Stimulated activated naive CD8-positive, alpha-beta T cell treated with anti-CD3 and anti-CD28 coated beads, Interleukin-15, Interleukin-2, amounts not matched to agents 100 U/mL and 50 U/mL, for 24 hours (primary cell): ENCODE results near the gene ST3GAL3.

Experiments
- ATAC-seq: fragments of 150-1000 bp; cut with Tn5 transposase; one replicate; pipeline ENCODE4 v1.10.0; 2021
- DNase-seq: peaks from one replicate; pipeline ENCODE4 v3.0.0; 2021

ST3GAL3 gene

DNA sequence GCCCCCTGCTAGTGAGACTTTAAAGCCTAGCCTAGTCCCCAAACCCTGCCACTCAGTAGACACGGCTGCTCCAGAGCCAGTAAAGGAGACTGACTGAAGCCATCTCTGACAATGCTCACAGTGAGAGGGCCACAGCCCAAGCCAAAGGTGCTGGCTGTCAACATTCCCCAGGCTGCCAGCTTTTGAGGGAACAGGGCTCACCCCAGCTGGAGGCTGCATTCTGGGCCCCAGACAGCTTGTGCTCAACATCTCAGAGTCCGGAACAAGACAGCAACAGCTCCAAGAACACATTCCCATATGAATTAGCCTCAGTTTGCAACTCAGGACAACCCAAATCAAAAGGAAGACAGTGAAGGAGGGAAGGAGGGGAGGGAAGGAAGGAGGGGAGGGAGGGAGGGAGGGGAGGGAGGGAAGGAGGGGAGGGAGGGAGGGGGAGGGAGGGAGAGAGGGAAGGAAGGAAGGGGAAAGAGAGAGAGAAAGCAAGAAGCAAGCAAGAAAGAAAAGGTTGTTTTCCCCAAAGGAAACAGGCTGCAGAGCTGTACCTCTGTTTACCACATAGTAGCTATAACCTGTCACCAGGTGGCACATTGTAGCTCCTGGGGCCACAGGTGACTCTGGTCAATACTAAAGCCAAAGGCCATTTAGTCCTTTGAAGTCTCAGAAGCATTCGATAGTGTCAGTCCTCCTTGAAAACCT, 231.7 kb downstream of the ST3GAL3 start:
- DNase-seq (no peak), ATAC-seq (no peak)

DNA sequence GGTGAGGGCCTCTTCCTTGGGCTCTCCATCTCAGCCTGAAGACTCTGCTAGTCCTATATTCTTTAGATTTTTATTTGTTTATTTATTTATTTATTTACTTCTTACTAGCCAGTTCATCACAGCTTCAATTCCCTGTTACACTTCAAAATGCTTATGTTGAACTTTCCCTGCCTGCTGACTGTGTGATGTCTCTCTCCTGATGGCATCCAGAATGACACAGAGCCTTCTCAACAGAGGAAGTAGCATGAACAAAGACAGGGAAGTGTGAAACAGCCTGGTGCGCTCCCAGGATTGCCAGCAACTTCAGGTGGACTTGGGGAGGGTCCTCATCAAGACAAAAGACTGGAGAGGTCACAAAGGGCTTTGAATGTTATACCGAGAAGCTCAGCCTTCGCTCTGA, 235.1 kb downstream of the ST3GAL3 start:
- ATAC-seq: no peak
- DNase-seq: no peak

DNA sequence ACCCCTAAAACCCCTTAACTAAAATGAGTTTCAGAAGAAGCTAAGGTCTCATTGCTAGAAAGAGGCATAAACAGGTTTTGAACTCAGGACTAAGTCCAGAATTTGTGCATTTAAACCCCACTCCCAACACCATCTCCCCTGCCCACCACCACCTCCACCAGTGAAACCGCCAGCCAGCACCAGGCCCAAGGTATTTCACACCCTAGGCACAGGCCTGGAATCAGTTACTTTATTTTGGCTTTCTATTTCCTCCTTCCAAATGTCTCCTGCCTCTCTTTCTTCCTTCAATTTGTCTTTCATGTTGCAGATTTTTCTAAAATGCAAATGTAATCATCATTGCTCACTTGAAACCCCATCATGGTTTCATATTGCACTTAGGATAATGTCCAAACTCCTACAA, 237.5 kb downstream of the ST3GAL3 start:
- ATAC-seq (no peak), DNase-seq (no peak)

DNA sequence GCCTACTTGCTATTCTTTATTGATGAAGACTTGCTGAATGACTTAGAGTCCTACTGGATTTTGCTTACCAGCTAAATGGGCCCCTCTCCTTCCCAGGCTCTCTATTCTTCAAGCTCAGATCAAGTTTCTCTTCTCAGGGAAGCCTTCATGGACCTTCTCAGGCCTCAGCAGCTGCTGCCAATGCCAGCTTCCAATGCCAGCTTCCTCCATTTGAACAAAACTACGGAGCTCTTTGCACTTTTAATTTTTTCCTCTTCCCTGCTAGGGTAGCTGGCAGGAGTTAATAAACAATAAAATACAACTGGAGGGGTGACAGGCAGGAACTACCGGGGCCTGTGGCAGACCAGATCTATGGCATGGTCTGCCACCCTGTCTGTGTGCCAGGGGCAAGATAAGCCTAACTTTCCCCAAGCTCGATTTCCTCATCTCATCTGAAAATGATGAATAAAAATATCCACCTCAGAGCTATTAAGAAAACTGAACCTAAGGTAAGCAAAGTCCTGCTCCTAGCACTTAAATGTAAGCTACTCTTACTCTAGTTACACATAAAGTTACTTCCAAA, 238.4 kb downstream of the ST3GAL3 start:
- DNase-seq (no peak), ATAC-seq (no peak)

DNA sequence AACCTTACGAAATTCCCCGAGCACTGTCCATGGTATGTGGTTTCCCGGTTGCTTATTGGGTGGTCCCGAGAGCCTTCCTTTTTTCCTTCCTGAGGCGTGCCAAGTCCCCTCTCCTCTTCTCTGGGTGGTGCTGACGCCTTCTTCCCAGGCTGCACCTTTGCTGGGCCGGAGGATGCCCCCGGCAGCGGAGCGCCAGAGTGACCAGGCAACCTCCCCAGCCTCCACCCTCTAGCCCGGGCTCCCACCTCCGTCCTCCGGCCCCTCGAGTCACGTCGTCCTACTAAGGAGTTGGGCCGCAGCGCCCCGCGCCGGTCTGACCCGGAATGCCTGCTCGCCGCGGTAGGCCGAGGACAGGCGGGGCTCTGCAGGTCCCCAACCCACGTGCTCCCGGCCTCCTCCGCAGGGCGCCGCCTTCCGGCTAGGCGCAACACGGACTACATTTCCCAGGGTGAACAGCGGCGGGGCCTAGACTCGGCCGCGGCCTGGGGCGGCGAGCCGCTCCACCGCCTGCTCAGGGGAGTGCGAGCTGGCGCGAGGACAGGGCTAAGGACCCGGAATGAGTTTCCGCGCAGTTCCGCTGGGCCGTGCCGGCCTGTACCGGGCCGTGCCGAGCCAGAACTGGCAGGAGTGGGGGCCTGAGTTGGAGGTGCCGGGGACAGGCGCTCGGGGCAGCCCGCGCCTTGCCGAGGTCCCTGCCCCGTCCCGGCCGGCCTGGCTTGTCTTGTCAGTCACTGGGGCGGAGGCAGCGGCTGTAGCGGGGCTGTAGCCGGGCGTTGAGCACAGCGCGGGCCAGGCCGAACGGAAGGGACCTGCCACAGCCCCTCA, 239.1 kb downstream of the ST3GAL3 start, which contains the start of gene IPO13:
IPO13 (plus strand) TSS at position 715 of the 825 bp plus-strand sequence. CDS start 651 bp downstream, outside the sequence.
- DNase-seq: peak; percentile 96
- ATAC-seq: peak; percentile 97

DNA sequence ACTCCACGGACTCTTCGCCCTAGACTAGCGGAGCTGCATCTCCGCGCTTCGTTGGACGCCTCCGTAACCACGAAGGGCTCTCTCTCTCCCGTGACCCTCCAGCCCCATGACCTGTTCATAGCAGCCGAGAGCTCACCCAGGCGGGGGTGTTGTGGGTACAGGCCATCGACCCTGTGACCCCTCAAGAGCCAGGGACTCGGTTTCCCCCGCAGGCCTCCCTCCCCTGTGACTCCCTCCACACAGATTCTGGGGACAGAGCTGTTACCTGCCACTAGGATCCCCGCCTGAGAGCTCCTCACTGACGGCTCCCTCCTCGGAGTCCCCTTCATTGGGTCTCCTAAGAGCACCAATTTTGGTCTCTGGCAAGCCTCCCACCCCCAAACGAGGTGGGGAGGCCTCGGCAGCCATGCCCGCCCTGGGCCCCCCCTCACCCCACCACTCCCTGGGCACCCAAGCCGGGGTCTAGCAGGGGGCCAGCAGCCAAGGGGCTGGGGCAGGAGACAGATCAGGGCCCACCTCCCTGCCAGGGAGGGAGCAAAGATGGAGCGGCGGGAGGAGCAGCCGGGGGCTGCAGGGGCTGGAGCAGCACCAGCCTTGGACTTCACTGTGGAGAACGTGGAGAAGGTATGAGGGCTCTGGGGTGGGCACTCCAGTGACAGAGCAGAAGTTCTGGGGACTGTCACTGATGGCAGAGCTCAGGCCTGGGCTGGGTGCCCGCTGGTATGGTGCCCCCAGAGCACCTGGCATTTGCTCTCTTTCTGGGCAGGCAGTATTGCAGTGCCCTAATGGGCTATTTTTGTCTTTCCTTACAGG, 239.9 kb downstream of the ST3GAL3 start:
- no peak for ATAC-seq
- no peak for DNase-seq

- no peak for ATAC-seq
Observed at GRCh38 chr1:43947874-43948437, 240.6 kb downstream of the ST3GAL3 start.

DNA sequence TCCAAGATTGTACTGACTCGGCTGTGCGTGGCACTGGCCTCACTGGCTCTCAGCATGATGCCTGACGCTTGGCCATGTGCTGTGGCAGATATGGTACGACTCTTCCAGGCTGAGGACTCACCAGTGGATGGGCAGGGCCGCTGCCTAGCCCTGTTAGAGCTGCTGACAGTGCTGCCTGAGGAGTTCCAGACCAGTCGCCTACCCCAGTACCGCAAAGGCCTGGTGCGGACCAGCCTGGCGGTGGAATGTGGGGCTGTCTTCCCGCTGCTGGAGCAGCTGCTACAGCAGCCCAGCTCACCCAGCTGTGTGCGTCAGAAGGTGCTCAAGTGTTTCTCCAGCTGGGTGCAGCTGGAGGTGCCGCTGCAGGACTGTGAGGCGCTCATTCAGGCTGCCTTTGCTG, 242.3 kb downstream of the ST3GAL3 start:
- no peak for DNase-seq
- ATAC-seq: no peak

More at GRCh38 chr1:43947874-43948437, 240.6 kb downstream of the ST3GAL3 start:
- no peak for DNase-seq

GRCh38 chr1:43951021-43951985, 244.0 kb downstream of the ST3GAL3 start:
- ATAC-seq: no peak
- DNase-seq: no peak

- no peak for DNase-seq
- ATAC-seq: no peak
Observed at GRCh38 chr1:43952731-43953346, 245.5 kb downstream of the ST3GAL3 start.

DNA sequence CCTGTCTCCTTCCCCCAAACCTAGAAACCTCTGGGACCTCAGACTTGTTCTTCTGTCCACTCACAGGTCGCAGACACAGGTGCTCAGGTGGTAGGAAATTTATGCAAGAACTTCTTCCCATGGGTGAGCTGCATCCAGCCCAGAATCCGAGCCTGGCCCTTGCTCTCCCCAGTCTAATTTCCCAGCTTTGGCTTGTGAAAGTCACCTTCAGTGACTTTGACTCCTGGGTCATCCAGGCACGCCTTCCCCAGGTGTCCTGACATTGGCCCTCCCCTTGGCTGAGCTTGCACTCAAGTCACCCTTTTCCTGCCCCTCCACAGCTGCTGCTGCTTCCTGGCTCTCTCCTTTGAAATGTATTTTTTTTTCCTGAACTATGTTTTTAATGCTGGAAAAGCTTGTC, 246.0 kb downstream of the ST3GAL3 start:
- DNase-seq (no peak), ATAC-seq (no peak)

- no peak for DNase-seq
- no peak for ATAC-seq
Observed at GRCh38 chr1:43954036-43954435, 246.7 kb downstream of the ST3GAL3 start.

GRCh38 chr1:43956234-43956633, 248.9 kb downstream of the ST3GAL3 start:
- DNase-seq: no peak
- no peak for ATAC-seq

DNA sequence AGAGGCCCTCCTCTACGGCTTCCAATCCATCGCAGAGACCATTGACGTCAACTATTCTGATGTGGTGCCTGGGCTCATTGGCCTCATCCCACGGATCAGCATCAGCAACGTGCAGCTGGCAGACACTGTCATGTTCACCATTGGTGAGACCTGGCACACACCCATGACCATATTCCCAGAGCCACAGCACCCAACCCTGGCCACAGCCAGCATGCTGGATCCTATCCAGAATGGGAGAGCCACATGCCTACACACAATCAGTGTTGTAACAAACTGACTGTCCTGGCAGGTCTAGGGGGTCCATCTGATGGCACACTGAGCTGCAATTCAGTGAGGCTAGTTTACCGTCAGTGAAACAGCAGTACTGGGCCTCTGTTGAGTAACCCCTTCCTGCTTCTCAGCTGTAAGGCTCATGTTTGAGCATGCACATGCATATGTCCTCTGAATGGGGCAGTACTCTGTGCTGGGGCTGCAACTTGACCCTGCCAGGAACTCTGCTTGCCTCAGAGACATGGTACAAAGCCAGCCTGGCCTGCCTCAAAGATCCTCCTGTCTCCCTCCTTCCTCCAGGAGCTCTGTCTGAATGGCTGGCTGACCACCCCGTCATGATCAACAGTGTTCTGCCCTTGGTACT, 250.2 kb downstream of the ST3GAL3 start:
- no peak for DNase-seq
- ATAC-seq: no peak

- no peak for DNase-seq
- ATAC-seq: no peak
Observed at GRCh38 chr1:43958351-43959255, 251.3 kb downstream of the ST3GAL3 start.

DNA sequence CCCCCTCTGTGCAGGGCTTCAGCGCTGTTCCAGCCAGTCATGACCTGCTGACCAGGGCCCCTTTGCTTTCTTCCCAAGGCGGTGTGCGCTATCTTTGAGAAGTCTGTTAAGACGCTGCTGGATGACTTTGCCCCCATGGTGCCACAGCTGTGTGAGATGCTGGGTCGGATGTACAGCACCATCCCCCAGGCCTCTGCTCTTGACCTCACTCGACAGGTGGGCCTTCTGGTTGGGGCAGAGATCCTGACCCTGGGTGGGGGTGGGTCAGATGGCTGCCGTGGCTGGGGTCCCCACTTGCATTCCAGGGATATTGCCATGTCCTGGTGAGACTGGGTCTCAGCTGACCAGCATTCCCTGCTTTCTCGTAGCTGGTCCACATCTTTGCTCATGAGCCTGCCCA, 253.5 kb downstream of the ST3GAL3 start:
- ATAC-seq (no peak), DNase-seq (no peak)

- DNase-seq (no peak), ATAC-seq (no peak)
Observed at GRCh38 chr1:43961692-43962091, 254.4 kb downstream of the ST3GAL3 start.

GRCh38 chr1:43962324-43962723, 255.0 kb downstream of the ST3GAL3 start:
- ATAC-seq (no peak), DNase-seq (no peak)

- ATAC-seq (no peak), DNase-seq (no peak)
Observed at GRCh38 chr1:43963006-43963405, 255.7 kb downstream of the ST3GAL3 start.
